Stimulated activated CD8-positive, alpha-beta memory T cell treated with anti-CD3 and anti-CD28 coated beads, Interleukin-12 subunit alpha, Interleukin-12 subunit beta, amount 100 ng/mL, for 24 hours (primary cell): Measurements from ENCODE around the gene GNG8.

Source experiments
- DNase-seq: peaks from one replicate; pipeline ENCODE4 v3.0.0-alpha.2; 2020; ENCODE audit errors: extremely low read depth

The GNG8 gene

GRCh38 chr19:46602392-46603194 is 33.4 kb downstream of the GNG8 start:
- peak; percentile 48 for DNase-seq

GRCh38 chr19:46601318-46602224 is 34.4 kb downstream of the GNG8 start, which contains the start of gene CALM3:
Gene CALM3, plus strand, starts transcription at chr19:46601330. Its CDS starts 105 bp downstream, at chr19:46601435.
- no peak for DNase-seq

- DNase-seq: peak; percentile 89
Observed at GRCh38 chr19:46600384-46601317, 35.4 kb downstream of the GNG8 start.

GRCh38 chr19:46599716-46600373 is 36.2 kb downstream of the GNG8 start:
- no peak for DNase-seq

- DNase-seq: no peak
Observed at GRCh38 chr19:46598372-46598917, 37.6 kb downstream of the GNG8 start.

- no peak for DNase-seq
Observed at GRCh38 chr19:46596008-46596407, 40.0 kb downstream of the GNG8 start.

- DNase-seq: no peak
Observed at GRCh38 chr19:46591870-46592269, 44.1 kb downstream of the GNG8 start.

GRCh38 chr19:46591254-46591653 is 44.7 kb downstream of the GNG8 start:
- no peak for DNase-seq

GRCh38 chr19:46587861-46588260 is 48.1 kb downstream of the GNG8 start:
- no peak for DNase-seq

GRCh38 chr19:46586294-46586693 is 49.7 kb downstream of the GNG8 start:
- no peak for DNase-seq

GRCh38 chr19:46585539-46585938 is 50.5 kb downstream of the GNG8 start:
- no peak for DNase-seq
